PC-3 (cell line): ENCODE measurements around the gene AGRP.

ENCODE experiments used
- EZH2 ChIP-seq: fragments of 300-600 bp; sonication (generic); IDR thresholded peaks from one replicate; pipeline ENCODE4 v1.6.1; 2017; ENCODE audit warnings: antibody characterized with exemption, mild to moderate bottlenecking, low read length; ENCODE audit not compliant: unreplicated experiment
- TF ChIP-seq, protein P1 (sequence below): fragments of 300-600 bp; sonication (generic); conservative IDR thresholded peaks from 2 replicates; pipeline ENCODE4 v1.5.1; 2017; ENCODE audit warnings: antibody characterized with exemption, low read depth, mild to moderate bottlenecking, low read length

DNA sequence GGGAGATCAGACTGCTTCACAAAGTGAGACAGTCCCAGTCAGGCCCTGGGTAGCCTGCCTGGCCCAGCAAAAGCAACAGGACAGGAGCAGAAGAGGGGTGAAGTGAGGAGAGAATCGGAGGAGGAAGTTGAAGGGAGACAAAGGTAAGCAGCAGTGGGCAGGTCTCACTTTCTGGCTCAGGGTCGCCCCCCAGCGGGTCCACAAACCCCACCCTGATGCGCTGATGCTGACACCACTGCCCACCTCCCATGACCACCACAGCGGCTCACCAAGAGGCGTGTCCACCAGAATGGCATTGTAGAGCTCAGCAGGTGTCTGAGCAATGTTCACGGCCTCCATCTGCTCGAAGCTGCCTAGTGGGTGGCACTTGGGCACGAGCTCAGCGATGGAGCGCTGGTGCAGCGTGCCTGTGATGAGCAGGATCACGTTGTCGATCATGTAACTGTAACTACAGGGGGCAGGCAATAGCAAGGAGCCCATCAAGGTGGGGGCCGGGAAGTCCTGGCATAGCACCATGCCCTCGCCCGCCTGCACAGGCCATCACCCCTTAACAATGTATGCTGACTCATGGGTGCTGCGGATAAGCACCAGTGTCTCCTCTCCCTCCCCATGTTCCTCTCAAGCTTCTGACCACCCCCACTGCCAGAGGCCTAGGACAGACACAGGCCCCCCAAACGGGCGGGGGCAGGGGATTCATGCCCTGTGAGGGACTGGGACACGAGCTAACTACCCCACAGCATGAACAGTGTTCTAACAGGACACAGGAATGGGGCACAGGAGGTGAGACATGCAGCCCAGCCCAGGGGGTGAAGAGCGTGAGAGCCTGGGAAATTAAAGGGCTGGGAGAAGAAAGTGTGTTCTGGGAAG, 38.9 kb downstream of the AGRP start:
- TF ChIP-seq, protein P1, sequence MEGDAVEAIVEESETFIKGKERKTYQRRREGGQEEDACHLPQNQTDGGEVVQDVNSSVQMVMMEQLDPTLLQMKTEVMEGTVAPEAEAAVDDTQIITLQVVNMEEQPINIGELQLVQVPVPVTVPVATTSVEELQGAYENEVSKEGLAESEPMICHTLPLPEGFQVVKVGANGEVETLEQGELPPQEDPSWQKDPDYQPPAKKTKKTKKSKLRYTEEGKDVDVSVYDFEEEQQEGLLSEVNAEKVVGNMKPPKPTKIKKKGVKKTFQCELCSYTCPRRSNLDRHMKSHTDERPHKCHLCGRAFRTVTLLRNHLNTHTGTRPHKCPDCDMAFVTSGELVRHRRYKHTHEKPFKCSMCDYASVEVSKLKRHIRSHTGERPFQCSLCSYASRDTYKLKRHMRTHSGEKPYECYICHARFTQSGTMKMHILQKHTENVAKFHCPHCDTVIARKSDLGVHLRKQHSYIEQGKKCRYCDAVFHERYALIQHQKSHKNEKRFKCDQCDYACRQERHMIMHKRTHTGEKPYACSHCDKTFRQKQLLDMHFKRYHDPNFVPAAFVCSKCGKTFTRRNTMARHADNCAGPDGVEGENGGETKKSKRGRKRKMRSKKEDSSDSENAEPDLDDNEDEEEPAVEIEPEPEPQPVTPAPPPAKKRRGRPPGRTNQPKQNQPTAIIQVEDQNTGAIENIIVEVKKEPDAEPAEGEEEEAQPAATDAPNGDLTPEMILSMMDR: no peak
- TF ChIP-seq EZH2: no peak
